HEK293T (cell line): Measurements from ENCODE around the gene R3HDM1.

Source experiments
- FOXK2 ChIP-seq: fragments of 450-650 bp; IDR thresholded peaks from 2 replicates; pipeline ENCODE4 v1.6.1; 2016; ENCODE audit warnings: mild to moderate bottlenecking
- HDGF ChIP-seq: fragments of 450-650 bp; IDR thresholded peaks from 2 replicates; pipeline ENCODE4 v1.6.1; 2017; ENCODE audit warnings: antibody characterized with exemption, borderline replicate concordance
- SP1 ChIP-seq: fragments of 450-650 bp; IDR thresholded peaks from 2 replicates; pipeline ENCODE4 v1.6.1; 2017

DNA sequence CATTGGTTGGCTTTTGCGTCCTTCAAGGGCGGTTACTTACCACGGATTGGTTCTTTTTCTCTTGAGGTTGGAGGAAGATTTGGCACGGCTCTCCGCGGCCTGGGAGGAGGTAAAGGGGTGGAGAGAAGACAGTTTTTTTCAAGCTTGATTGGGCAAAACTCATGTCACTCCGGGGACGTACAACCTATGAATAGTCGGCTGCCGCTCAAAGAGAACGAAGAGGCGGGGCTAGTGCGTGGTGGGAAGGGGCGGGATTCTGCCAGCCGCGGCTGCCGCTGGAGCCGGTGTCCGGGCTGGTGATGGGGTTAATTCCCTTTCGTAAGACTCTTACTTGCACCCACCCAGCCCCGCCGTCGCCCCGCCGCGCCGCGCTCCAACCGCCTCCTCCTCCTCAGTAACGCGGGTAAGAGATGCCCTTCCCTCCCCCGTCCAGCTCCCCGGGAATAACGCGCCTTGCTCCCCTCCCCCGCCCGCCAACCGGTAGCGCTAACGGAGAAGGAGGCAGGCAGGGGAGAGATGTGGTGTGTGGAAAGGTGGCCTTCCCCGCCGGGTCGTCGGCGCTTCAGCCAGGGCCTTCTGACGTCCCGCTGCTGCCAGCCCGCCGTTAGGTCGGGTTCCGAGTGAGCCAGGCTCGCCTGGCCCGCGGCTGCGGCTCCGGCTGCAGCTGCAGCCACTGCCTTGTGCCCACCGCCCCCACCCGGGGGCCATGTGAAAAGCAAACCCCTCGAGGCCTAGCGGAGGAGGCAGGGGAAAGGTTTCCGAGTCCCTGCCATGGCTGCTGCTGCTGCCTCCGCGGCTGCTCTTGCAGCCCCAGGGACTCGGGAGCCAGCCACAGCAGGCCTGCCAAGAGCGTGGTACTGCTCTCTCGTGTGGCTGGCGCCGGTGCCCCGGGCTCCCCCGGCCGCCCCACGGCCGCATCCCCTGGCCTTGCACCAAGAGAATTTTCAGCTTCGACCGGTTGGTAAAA, at the start of gene R3HDM1:
- no peak for TF ChIP-seq HDGF
- TF ChIP-seq SP1 = no peak
- TF ChIP-seq FOXK2 = no peak
